ENCODE data around the gene PDGFB.

PDGFB gene

GRCh38 chr22:39194098-39194497 lies 50.7 kb downstream of the PDGFB start:
- DNase-seq: no peak

GRCh38 chr22:39188809-39189208 lies 56.0 kb downstream of the PDGFB start:
- no peak for DNase-seq

GRCh38 chr22:39185601-39186012 lies 59.2 kb downstream of the PDGFB start:
- DNase-seq: no peak

GRCh38 chr22:39184586-39185577 lies 59.9 kb downstream of the PDGFB start:
- DNase-seq: no peak

- DNase-seq: no peak
Measured at GRCh38 chr22:39183991-39184585, 60.7 kb downstream of the PDGFB start.

- DNase-seq: no peak
Measured at GRCh38 chr22:39182478-39183030, 62.2 kb downstream of the PDGFB start.

GRCh38 chr22:39181778-39182177 lies 63.0 kb downstream of the PDGFB start:
- DNase-seq: no peak

- no peak for DNase-seq
Measured at GRCh38 chr22:39181356-39181755, 63.4 kb downstream of the PDGFB start.

- no peak for DNase-seq
Measured at GRCh38 chr22:39179841-39180335, 64.9 kb downstream of the PDGFB start.

- no peak for DNase-seq
Measured at GRCh38 chr22:39179401-39179827, 65.4 kb downstream of the PDGFB start.

- no peak for DNase-seq
Measured at GRCh38 chr22:39178206-39179111, 66.3 kb downstream of the PDGFB start.

- DNase-seq: no peak
Measured at GRCh38 chr22:39177791-39178190, 67.0 kb downstream of the PDGFB start.

- DNase-seq: no peak
Measured at GRCh38 chr22:39177456-39177775, 67.4 kb downstream of the PDGFB start.

- DNase-seq: no peak
Measured at GRCh38 chr22:39176714-39177455, 67.9 kb downstream of the PDGFB start.

- DNase-seq: no peak
Measured at GRCh38 chr22:39176143-39176713, 68.6 kb downstream of the PDGFB start.

GRCh38 chr22:39175353-39176142 lies 69.2 kb downstream of the PDGFB start:
- no peak for DNase-seq

- DNase-seq: peak; percentile 57
Measured at GRCh38 chr22:39174498-39175352, 70.1 kb downstream of the PDGFB start.

GRCh38 chr22:39173787-39174497 lies 70.8 kb downstream of the PDGFB start:
- DNase-seq: no peak

Data from activated naive CD4-positive, alpha-beta T cell treated with anti-CD3 and anti-CD28 coated beads, Interleukin-2, amount 50 U/mL, for 16 hours (primary cell).